Activated T-cell treated with anti-CD3 and anti-CD28 coated beads for 1 hour (primary cell): ENCODE results near the gene PTPN4.
"Not testable (repeated sequence)": the region's sequence is repeated elsewhere in the genome, so short reads cannot be mapped to it uniquely, and the experiment has no call there.

Source experiments
- DNase-seq: peaks from one replicate; pipeline ENCODE4 v3.0.0-alpha.2; 2020; ENCODE audit warnings: low read depth

Gene PTPN4

DNA sequence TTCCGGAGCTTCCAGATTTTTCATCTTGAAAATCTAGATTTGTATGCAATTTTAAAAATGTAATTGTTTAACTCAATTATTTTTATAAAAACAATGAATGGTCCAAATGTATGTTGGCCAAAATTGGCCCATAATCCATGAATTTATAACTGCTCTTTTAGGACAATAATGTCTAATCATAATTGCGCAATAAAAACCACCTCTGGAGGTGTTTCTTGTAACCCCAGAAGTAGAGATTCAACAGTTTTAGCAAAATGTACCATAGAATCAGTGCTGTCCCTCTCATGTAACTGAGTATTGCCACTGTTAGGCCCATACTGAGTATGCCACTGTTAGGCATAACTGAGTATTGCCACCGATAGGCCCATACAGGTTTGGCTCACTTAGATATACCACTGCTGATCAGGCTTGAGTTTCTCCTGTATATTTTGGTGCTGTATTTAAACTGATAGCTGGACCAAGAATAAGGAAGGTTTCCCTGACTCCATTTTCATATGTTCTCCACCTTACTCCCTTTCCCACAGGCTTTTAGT lies 182.3 kb downstream of the PTPN4 start:
- no peak for DNase-seq

DNA sequence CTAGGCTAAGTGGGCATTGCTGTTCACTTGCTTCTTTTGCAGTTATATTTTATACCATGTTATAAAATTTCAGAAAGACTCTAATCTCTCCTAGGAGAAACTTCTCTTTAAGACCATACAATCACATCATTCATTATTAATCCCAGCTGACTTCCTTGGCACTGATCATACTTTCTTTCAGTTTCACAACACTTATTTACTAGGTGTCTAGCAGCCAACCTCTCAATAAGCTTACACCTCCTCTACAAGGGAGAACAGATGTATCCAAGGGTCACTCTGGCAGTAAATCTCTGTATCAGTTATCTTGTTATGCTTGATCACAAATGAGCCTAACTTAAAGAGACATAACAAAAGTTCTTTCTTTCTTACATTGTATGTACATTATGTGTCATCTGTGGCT lies 183.3 kb downstream of the PTPN4 start:
- DNase-seq = no peak

GRCh38 chr2:119947535-119947934 lies 187.8 kb downstream of the PTPN4 start:
- no peak for DNase-seq

GRCh38 chr2:119950966-119951365 lies 191.2 kb downstream of the PTPN4 start:
- DNase-seq = no peak

DNA sequence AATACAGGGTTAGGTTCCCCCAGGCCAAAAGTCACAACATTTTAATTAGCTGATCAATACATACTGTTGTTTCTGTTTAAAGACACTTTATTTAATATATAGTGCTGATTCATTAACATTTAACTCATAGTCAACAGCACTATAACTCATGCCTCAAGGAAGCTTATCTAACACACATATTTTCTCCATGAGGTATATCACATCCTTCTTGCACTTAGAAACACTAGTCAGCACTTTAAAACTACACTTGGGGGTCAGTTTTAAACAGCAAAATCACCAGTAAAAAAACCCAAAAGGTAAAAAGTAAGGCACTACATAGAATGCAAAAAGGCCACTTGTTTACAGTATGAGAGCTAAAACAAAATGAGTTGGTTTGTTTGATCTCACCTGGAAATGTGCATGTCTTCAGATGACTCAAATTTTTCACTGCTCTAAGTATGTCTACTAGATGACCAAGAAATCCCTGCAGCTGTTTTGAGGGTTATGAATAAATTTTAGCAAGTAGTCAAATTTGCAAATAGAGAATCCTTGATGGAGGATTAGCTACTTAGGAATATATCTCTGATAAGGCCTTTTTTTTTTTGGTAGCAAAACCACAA lies 199.0 kb downstream of the PTPN4 start:
- DNase-seq = no peak

- DNase-seq = no peak
These were observed 201.1 kb downstream of the PTPN4 start for GRCh38 chr2:119960821-119961220.

DNA sequence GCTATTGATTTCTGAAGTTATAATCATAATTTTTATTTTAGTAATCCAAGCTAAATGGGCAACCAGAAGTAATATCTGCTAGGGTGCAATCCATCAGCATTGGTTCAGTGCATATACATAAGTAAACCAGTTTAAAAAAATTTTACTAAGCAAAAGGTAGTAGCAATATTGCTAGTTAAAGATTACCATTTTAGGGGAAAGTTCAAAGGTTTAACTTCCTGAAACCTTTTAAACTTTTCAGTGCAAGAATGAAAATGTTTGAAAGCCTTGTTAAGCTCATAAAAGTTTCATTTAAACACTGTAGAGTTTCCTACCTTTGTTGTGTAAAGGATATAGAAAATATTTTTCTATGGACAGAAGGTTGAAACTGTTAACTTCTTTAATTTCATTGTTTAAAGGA lies 222.2 kb downstream of the PTPN4 start:
- DNase-seq = no peak

DNA sequence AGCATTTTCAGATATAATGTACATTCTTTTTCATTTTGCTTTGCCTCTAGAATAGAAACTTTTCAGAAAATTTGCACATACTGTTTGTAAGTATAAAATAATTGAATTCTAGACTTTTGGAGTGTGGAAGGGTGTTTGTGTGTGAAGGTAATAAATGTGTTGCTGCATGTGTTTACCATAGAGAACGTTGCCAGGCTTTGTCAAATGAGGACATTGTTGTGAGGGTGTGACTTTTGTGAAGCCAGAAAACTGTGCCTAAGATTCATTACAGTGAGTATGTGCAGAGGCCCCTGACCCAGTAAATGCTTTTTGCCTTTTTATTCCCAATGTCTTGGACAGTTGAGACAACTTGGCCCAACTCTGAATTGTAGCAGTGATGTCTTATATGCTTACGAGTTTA lies 222.8 kb downstream of the PTPN4 start:
- DNase-seq = no peak

- DNase-seq = no peak
These were observed 223.4 kb downstream of the PTPN4 start for GRCh38 chr2:119983108-119983507.

- no peak for DNase-seq
These were observed 236.4 kb downstream of the PTPN4 start for GRCh38 chr2:119996148-119996547.

DNA sequence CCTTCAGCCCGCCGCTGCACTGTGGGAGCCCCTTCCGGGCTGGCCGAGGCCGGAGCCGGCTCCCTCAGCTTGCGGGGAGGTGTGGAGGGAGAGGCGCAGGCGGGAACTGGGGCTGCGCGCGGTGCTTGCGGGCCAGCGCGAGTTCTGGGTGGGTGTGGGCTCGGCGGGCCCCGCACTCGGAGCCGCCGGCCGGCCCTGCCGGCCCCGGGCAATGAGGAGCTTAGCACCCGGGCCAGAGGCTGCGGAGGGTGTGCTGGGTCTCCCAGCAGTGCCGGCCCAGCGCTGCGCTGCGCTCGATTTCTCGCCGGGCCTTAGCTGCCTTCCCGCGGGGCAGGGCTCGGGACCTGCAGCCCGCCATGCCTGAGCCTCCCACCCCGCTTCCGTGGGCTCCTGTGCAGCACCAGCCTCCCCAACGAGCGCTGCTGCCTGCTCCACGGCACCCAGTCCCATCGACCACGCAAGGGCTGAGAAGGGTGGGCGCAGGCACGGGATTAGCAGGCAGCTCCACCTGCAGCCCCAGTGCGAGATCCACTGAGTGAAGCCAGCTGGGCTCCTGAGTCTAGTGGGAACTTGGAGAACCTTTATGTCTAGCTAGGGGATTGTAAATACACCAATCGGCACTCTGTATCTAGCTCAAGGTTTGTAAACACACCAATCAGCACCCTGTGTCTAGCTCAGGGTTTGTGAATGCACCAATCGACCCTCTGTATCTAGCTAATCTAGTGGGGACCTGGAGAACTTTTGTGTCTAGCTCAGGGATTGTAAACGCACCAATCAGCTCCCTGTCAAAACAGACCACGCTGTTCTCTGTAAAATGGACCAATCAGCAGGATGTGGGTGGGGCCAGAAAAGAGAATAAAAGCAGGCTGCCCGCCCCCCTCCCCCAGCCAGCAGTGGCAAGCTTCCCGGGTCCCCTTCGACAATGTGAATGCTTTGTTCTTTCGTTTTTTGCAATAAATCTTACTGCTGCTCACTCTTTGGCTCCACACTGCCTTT lies 237.5 kb downstream of the PTPN4 start:
- not testable (repeated sequence) for DNase-seq

DNA sequence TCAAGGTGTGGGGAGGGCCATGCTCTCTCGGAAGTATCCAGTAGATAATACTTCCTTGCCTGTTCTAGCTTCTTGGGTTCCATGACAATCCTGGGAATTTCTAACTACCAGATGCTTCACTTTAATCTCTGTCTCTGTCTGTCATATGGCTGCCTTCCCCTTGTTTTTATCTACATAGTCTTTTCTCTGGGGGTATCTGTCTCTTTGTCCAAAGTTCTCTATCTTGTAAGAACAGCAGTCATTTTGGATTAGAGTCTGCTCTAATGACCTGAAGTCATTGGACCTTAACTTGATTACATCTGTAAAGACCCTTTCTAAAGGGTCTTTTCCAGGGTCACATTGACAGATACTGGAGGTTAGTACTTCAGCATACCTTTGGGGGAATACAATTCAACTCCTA lies 241.7 kb downstream of the PTPN4 start:
- no peak for DNase-seq

GRCh38 chr2:120004254-120004653 lies 244.5 kb downstream of the PTPN4 start:
- no peak for DNase-seq

DNA sequence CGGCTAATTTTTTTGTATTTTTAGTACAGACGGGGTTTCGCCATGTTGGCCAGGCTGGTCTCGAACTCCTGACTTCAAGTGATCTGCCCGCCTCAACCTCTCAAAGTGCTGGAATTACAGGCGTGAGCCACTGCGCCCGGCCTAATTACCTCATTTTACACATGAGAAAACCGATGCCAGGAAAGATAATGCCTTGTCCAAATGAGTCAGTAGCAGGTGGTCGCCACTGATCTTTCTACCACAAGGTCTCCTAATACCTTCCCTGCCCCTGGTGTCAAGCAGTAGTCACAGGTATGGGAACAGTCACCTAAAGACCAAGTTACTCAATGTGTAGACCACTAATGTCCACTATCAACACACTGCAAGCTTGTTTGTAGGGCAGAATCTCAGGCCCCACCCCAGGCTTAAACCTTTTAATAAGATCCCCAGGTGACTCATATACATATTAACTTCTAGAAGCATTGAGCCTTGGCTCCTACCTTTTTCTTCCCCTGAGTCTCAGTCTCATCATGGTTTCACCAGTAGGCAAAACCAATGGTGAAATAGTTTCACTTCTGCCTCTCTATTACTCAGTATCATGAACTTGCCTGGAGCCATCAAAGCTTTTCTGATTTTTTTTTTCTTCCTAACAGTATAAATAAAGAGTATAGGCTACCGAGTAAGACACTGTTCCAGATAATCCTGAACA lies 246.3 kb downstream of the PTPN4 start:
- no peak for DNase-seq

- no peak for DNase-seq
These were observed 248.1 kb downstream of the PTPN4 start for GRCh38 chr2:120007851-120008250.

DNA sequence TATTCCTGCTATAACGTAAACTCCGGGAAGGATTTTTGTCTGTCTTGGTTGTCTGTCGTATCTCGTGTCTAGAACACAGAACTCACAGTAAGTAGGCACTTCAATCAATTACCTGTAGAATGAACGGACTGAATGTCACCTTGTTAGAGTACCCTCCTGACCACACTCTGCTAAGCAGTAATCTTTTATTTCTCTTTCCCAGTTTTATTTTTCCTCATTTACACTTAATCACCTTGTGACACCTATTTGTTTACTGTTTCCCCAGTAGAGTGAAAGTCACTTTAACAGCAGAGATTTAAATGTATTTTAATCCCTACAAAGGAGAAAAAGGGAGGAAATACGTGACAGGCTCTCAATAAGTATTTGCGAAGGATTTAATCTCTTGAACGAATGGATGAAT lies 252.6 kb downstream of the PTPN4 start:
- DNase-seq = no peak

DNA sequence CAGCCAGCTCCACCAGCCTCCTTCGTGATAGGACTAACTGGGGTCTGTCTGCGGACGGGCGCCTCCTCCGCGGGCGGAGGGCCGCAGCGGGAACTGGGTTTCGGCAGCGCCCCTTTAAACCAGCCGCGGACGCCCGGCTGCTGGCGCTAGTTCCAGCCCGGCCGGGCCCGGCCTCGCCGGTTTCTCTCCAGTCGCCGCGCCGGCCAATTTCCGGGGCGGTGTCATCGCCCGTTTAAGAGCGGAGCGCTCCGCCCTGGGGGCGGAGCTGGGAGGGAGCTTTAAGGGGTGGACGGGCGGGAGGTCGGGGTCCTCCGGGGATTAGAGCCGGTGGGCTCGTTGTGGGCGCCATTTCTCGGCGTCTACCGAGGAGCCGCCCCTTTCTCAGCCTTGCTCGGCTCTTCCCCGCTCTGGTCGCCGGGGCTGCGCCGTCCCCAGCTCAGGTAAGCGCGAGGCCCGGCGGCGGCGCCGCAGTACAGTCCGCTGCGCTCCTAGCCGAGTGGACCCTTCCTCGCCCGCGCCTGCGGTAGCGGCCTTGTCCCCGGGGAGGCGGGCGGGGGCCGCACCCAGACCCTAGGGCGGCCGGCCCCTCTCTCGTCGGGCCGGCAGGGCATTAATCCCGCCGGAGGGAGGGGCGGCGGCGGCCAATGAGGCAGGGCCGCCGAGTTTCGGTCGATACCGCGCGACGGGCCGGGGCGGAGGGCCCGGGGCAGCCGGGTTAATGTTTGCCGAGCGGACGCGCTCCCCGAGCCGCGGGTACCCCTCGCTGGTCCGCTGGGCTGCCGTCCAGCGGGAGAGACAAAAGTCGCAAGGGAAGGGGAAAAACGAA lies 253.3 kb downstream of the PTPN4 start, which contains the start of gene EPB41L5:
TSS of gene EPB41L5 (plus strand) at position 307 of the 826 bp plus-strand sequence. CDS start 6,008 bp downstream, outside the sequence.
- peak; percentile 68 for DNase-seq

DNA sequence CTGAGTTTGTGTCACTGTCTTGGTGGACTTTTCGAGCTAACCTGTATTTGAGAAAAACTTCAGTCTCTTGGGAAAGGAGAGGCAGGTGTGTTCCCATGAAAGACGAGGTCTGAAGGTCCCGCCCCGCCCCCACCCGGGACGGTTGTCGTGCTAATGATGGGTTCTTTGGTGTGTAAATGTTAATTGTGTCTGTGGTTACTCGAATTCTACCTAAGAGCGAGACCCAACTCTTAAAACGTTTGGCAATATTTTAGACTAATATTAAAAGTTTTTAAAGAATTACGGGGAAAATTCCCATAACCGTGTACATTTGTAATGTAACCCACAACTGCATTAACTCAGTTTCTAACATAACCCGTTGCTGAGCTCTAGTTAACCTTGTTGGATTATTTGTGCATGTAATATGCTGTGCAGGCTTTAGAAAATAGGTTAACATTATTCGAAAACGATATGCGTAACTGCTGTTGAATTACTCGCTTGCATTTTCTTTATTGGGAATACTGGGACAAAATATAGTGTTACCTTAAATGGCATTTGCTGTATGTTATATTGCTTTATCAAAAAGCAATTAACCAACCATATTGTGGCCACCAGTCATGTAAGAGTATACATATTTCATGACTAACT lies 254.0 kb downstream of the PTPN4 start:
- DNase-seq = peak; percentile 2

DNA sequence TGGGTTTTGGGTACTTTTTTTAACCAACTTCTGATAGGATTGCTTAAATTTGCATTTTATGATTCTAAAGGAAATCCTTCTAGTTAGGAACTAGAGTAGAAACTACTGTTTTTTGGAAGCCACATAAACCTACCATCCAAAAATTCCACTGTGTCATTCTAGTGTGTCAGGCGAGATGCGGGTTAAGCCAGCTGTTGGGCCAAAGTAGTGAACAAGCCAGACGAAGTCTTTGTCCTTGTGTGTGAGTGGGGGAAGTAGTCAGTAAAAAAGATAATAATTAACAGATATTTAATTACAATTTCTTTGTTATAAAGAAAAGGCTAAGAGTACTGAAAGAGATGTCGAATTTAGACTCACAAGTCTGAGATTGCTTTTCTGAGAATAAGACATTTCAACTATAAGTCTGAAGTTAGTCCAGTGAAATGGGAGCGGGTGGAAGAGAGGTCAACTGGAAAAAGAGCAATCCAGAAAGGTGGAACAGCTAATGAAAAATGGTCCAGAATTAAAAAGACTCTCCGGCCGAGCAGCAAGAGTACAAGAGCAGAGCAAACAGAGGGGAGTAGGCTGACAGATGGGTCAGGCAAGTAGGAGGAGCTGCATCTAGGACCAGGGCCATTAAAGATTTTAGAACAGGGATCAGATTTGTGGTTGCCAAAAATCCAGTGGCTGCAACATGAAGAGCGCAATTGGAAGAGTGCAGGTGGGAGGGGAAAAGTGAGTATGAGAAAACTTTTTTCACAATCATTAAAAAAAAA lies 254.7 kb downstream of the PTPN4 start:
- no peak for DNase-seq

DNA sequence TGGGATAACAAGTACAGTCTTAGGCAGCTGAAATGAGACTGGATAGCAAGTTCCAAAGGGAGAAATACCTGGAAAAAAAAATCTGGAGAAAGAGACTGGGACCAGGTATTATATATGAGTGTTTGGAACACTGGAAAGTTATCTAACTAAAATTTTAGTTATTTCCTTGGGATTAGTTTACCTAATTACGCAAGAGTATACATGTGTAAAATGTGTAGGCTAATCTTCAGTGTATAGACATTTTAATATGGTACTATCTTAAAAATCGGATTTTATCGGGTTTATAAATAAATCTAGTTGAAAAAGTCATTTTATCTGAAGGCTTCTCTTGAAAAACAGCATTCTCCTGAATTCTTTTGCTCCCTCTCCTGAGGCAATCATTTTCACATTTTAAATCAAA lies 257.1 kb downstream of the PTPN4 start:
- no peak for DNase-seq
